ENCODE measurements around the gene HSPB9.

GRCh38 chr17:42122371-42123303 is at the start of gene HSPB9:
- no peak for TF ChIP-seq CTCF (conservative IDR thresholded peaks at IDR 0.05)
- TF ChIP-seq EZH2 (IDR thresholded peaks at IDR 0.05; ENCODE audit: low read depth), result no peak

Measured in PC-9 (cell line).